Stimulated activated CD4-positive, alpha-beta T cell treated with anti-CD3 and anti-CD28 coated beads, Interleukin-12 subunit alpha, Interleukin-12 subunit beta, amount 100 ng/mL, for 4 hours (primary cell): Measurements from ENCODE around the gene GPR143.
"Not testable (repeated sequence)": the region's sequence is repeated elsewhere in the genome, so short reads cannot be mapped to it uniquely, and the experiment has no call there.

Experiments used
- DNase-seq: peaks from one replicate; pipeline ENCODE4 v3.0.0-alpha.2; 2020

Gene GPR143

GRCh38 chrX:9765737-9766097 lies at the start of gene GPR143:
Gene GPR143 (minus strand): TSS chrX:9765847. CDS start chrX:9765817, 30 bp downstream.
- DNase-seq = no peak

- not testable (repeated sequence) for DNase-seq
Measured at GRCh38 chrX:9811086-9811485, 45.4 kb upstream of the GPR143 start.

- DNase-seq = not testable (repeated sequence)
Measured at GRCh38 chrX:9809876-9810275, 44.2 kb upstream of the GPR143 start.

GRCh38 chrX:9807355-9808182 lies 41.9 kb upstream of the GPR143 start:
- DNase-seq = no peak

- DNase-seq = no peak
Measured at GRCh38 chrX:9805956-9806355, 40.3 kb upstream of the GPR143 start.

- DNase-seq = no peak
Measured at GRCh38 chrX:9804444-9804843, 38.8 kb upstream of the GPR143 start.

- DNase-seq = no peak
Measured at GRCh38 chrX:9802737-9803136, 37.1 kb upstream of the GPR143 start.

- DNase-seq = no peak
Measured at GRCh38 chrX:9797384-9798360, 32.0 kb upstream of the GPR143 start.

- no peak for DNase-seq
Measured at GRCh38 chrX:9794495-9794894, 28.8 kb upstream of the GPR143 start.

- DNase-seq = no peak
Measured at GRCh38 chrX:9790866-9791265, 25.2 kb upstream of the GPR143 start.

GRCh38 chrX:9789555-9789954 lies 23.9 kb upstream of the GPR143 start:
- no peak for DNase-seq

- DNase-seq = no peak
Measured at GRCh38 chrX:9788911-9789310, 23.3 kb upstream of the GPR143 start.

GRCh38 chrX:9786798-9787635 lies 21.4 kb upstream of the GPR143 start:
- DNase-seq = no peak

- no peak for DNase-seq
Measured at GRCh38 chrX:9785944-9786797, 20.5 kb upstream of the GPR143 start, which contains the start of gene SHROOM2. Gene SHROOM2 (plus strand): TSS chrX:9786429. CDS start chrX:9786546, 117 bp downstream.

- DNase-seq = no peak
Measured at GRCh38 chrX:9785254-9785943, 19.8 kb upstream of the GPR143 start.

GRCh38 chrX:9784332-9784731 lies 18.7 kb upstream of the GPR143 start:
- no peak for DNase-seq

GRCh38 chrX:9781941-9782340 lies 16.3 kb upstream of the GPR143 start:
- no peak for DNase-seq

- DNase-seq = no peak
Measured at GRCh38 chrX:9775930-9776329, 10.3 kb upstream of the GPR143 start.

- DNase-seq = no peak
Measured at GRCh38 chrX:9772943-9773342, 7.3 kb upstream of the GPR143 start.

GRCh38 chrX:9770319-9770718 lies 4.7 kb upstream of the GPR143 start:
- no peak for DNase-seq

- DNase-seq = not testable (repeated sequence)
Measured at GRCh38 chrX:9768321-9768839, 2.7 kb upstream of the GPR143 start.
